HK-2 (cell line): Measurements from ENCODE around the gene LCA5L.
A peak's percentile ranks its signal among the peaks of the same experiment; 100 is the strongest.

Experiments
- DNase-seq: peaks from one replicate; pipeline ENCODE4 v3.0.0-alpha.2; 2018; ENCODE audit not compliant: unreplicated experiment

The LCA5L gene

DNA sequence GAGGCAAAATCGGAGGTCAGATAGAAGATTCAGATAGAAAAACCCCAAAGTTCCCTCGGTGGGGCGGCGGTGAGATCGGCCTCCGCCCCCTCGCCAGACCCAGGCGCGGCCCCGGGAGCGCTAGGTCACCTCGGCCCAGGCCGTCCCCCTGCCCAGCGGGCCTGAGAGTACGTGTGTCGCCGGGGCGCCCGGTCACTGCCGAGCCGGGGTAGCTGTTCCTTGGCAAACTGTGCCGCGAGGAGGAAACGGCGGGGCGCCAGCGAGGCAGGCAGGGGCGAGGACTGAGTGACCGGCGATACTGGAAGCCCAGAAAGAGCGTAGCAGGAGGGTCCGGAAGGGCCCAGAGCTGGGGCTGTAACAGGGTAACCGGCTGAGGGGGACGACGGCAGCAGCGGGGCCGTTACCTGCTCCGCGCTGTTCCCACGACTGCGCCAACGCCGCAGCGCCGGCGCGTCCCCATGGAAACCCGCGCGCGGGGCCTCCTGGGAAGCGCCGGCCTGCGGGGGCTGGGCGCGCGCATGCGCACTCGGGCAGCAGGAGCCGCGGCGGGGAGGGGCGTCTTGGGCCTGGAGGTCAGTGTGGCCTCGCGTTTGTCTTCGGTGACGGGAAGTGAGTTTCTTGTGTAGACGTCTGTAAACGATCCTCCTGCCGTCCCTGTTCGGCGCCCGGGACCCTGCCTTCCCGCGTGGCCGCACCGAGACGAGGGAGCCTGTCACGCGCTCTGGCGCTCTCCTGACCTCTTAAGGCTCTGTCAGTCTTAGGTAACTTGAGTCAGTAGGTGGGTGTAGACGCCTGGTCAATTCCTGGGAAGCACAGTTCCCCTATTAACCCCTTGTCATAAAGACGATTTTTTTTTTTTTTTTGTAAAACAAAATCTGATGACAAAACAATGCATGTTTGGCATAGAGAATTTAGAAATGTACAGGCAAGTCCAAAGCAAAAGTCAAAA is at the start of gene LCA5L:
TSS of gene LCA5L (minus strand) at position 458 of the 949 bp plus-strand sequence. CDS start 17,285 bp downstream, outside the sequence.
- DNase-seq = peak; percentile 89

DNA sequence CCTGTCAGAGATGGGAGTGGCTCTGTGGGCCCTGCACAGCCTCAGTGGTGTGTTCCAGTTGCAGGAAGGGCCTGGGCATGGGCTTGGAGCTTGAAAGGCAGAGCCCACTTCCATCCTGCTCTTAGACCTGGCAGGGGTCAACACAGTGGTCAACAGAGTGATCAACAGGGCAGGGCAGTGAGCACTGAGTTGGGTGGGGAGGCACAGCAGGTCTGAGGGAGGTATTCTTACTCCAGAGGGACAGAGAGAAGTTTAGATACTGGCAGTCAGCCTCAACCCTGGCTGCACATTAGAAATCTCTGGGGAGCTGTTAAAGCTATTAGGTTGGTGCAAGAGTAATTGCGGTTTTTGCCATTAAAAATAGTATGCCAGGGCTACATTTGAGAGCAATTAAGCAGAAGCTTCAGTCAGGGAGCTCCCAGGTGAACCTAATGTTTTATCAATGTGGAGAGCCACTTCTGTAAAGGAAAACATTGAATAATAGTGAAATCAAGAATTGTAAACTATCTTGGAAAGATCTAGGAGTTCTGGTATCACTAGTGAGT is 43.9 kb upstream of the LCA5L start:
- no peak for DNase-seq

- DNase-seq = no peak
These were observed 39.2 kb upstream of the LCA5L start for GRCh38 chr21:39484711-39485276.

DNA sequence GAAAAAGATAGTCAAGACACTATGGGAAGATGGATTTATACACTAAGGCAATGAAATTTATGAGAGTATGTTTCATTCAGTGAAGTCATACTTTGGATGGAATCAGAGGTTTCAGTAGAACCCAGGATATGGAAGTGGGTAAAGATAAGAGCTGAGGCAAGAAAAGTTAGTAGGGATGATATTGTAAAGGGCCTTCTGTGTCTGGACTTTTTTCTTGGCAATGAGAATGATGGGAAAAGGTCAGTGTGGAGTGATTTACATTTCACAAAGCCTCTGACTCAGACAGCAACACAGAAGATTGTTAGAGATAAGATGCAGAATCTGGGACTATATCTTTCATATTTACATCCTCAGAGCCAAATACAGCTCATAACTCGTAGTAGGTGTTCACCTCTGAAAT is 38.3 kb upstream of the LCA5L start:
- no peak for DNase-seq

DNA sequence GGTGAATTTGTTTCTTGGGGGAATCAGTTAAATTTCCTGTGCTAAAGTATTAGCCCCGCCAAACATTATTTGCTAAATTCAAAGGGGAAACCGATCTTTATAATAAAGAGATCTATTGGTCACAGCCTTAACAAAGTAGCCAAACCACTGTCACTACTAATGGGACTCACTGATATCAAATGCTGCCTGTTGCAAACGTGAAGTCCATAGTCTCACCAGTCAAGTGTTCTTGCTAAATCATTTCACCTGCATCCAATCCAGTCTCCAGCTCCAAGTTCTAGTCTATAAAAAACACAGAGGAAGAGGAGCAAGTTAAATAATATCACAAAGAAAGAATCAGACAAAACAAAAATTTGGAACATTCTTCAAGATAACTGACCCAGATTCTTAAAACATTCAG is 36.3 kb upstream of the LCA5L start:
- DNase-seq = no peak

GRCh38 chr21:39480271-39480670 is 34.7 kb upstream of the LCA5L start:
- no peak for DNase-seq

- no peak for DNase-seq
These were observed 34.2 kb upstream of the LCA5L start for GRCh38 chr21:39479814-39480182.

- DNase-seq = no peak
These were observed 33.7 kb upstream of the LCA5L start for GRCh38 chr21:39479164-39479813.

DNA sequence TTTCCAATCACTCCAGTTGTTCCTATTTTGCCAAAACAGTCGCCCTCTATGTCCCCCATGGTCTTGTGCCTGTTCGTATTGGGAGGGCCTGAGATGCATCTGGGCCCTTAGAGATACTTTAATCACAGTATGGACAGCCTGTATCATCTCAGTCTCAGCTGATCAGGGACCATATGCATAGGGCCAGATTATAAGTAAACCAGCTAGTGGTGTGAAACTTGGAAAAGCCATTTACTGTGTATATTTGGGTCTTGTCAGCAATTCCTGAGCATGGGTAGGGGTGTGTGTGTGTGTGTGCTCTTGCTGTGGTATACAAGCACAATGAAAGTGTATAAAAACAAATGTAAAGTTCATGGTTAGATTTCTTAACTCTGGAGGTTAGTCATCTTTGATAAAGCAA is 29.0 kb upstream of the LCA5L start:
- no peak for DNase-seq

GRCh38 chr21:39472786-39473185 is 27.2 kb upstream of the LCA5L start:
- DNase-seq = no peak

DNA sequence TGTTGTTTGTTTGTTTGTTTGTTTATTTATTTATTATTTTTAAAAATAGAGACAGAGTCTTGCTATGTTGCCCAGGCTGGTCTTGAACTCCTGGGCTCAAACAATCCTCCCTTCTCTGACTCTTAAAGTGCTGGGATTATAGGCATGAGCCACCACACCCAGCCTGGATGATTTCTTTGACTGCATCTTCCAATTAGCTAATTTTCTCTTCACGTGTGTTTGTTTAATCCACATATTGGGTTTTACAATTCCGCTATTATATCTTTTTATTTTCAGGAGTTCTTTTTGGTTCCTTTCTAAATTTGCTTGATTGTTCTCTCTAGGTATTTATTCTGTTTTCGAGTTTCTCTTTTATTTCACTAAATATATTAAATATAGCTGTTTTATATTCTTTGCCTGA is 26.0 kb upstream of the LCA5L start:
- DNase-seq = no peak

GRCh38 chr21:39468559-39468958 is 23.0 kb upstream of the LCA5L start:
- no peak for DNase-seq

GRCh38 chr21:39467746-39468145 is 22.2 kb upstream of the LCA5L start:
- no peak for DNase-seq

- no peak for DNase-seq
These were observed 21.0 kb upstream of the LCA5L start for GRCh38 chr21:39466584-39466983.

DNA sequence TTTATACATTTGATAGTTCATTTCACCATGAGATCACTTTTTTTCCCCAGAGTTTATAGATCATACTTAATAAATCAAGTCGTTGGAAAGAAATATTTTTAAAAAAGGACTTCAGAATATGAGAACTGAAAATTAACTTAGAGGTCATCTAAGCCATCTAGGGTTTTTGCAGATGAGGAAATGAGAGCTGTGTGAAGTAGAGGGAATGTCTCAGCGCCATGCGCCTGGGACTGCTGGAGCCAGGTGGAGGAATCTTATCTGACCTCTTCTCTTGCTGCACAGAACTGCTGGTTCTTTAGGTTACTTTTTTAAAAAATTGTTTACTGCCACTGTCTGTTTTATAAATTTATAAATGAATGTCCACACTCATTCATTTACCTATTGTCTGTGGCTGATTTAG is 17.7 kb upstream of the LCA5L start:
- DNase-seq = no peak

- DNase-seq = no peak
These were observed 15.8 kb upstream of the LCA5L start for GRCh38 chr21:39461419-39461818.

GRCh38 chr21:39456665-39457064 is 11.1 kb upstream of the LCA5L start:
- DNase-seq = no peak

- DNase-seq = no peak
These were observed 9.5 kb upstream of the LCA5L start for GRCh38 chr21:39454949-39455668.

GRCh38 chr21:39453571-39454179 is 8.1 kb upstream of the LCA5L start:
- no peak for DNase-seq

- no peak for DNase-seq
These were observed 7.4 kb upstream of the LCA5L start for GRCh38 chr21:39452970-39453342.

DNA sequence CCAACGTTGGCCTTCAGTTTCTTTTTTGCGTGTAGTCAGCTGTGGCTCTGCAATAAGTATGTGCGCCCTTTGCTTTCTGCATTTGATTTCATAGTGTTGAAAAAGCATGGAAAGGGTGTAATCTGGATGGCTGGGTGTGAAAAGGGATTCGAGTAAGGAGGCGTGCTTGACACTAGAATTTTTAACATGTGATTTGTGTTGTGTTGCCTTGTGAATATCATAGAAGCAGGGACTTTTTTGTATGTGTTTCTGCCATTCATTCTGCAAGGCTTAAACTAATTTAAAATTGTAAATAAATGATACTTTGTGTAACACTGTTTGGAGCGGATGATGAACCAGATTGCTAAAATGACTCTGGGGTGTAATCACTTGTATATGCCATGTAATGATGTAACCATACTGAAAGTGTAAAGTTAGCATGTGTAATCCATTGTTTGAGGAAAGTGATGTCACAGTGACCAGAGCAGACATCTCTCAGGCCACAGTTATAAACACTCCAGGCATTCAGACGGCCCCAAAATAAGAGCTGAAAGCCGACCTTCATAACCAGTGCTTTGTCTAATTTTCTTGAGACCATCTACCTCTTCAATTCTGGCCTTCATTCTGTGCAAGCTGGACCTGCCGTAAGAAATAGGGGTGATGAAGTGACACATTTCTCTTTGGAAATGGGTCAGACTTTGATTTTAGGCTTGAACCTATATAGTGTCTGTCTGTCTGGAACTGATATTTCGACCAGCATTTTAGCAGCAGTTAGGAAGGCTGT is 6.8 kb upstream of the LCA5L start:
- DNase-seq = no peak
